ENCODE results near the gene NGEF. TPM values are rescaled to one million over a fixed set of nuclear protein-coding genes. Genes with fewer than 3 reads are reported as not detected.

NGEF gene
- total and polyA plus RNA-seq, 3 donors from 2014 or later: 7.9 to 28.7 (median 15.6) TPM

DNA sequence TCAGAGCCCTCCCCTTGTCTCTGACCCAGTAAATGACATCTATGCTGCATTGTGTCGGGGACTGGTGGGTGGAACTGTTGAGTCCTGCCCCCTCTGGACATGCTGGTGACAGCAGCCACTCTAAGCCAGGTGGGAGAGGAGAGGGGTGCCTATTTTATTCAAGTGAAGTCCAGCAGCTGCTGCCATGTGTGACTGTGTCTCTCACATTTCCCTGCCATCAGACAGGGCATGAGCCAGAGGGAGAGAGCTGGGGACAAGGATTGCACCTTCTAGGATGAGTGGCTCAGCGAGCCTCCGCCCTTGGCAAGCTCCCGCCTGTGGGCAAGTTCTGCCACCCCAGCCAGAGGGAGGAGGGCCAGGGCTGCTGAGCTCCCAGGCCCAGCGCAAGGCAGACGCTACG lies 13.7 kb downstream of the NGEF start:
- Histone ChIP-seq H3K9me3 (no peaks in the 10 kb centered on the region), H3K4me3 (no peak overlapping the region), H3K36me3 (ENCODE audit: low read depth, missing control alignments) (no peaks in the 10 kb centered on the region), H3K27ac (no peak overlapping the region), H3K27me3 (no peaks in the 10 kb centered on the region), H3K4me1 (no peaks in the 10 kb centered on the region)
- peak; percentile 12 for DNase-seq
- no peak for TF ChIP-seq POLR2A (IDR thresholded peaks at IDR 0.05)
- TF ChIP-seq, protein P1, sequence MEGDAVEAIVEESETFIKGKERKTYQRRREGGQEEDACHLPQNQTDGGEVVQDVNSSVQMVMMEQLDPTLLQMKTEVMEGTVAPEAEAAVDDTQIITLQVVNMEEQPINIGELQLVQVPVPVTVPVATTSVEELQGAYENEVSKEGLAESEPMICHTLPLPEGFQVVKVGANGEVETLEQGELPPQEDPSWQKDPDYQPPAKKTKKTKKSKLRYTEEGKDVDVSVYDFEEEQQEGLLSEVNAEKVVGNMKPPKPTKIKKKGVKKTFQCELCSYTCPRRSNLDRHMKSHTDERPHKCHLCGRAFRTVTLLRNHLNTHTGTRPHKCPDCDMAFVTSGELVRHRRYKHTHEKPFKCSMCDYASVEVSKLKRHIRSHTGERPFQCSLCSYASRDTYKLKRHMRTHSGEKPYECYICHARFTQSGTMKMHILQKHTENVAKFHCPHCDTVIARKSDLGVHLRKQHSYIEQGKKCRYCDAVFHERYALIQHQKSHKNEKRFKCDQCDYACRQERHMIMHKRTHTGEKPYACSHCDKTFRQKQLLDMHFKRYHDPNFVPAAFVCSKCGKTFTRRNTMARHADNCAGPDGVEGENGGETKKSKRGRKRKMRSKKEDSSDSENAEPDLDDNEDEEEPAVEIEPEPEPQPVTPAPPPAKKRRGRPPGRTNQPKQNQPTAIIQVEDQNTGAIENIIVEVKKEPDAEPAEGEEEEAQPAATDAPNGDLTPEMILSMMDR (IDR thresholded peaks at IDR 0.05): no peak
- intact Hi-C loops (cut with DNase I; ENCODE audit: low total_unique reads): no loop called here
- WGBS, 2 donors: 92 to 94% methylated on average over 7 of the region's 7 CpGs

DNA sequence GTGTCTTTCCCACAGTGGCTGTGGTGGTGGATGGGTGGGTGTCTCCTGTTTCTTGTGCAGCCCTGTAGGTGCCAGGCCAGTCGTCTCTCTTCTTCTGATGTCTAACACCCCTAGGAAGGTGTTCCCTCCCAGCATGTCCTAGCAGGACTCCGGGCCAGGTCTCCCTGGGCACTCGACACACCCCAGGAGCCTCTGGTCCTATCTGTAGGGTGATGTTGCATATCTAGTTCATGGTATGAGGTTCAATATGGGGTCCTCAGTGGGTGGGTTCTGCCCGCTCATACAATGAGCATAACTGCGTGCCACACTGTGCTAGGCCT lies 14.4 kb downstream of the NGEF start:
- WGBS, 2 donors: 88 to 99% methylated on average over 4 to 5 of the region's 5 CpGs

GRCh38 chr2:232997749-232998665 lies 15.0 kb downstream of the NGEF start:
- Histone ChIP-seq H3K27me3 (no peaks in the 10 kb centered on the region), H3K27ac (no peak overlapping the region), H3K36me3 (ENCODE audit: low read depth, missing control alignments) (no peaks in the 10 kb centered on the region), H3K4me3 (no peak overlapping the region), H3K9me3 (no peaks in the 10 kb centered on the region), H3K4me1 (no peaks in the 10 kb centered on the region)
- peak; percentile 8 for DNase-seq
- TF ChIP-seq, protein P1 (IDR thresholded peaks at IDR 0.05): no peak
- TF ChIP-seq POLR2A (IDR thresholded peaks at IDR 0.05): no peak
- WGBS, 2 donors: 90 to 95% methylated on average over 15 to 18 of the region's 18 CpGs
- intact Hi-C loops (cut with DNase I; ENCODE audit: low total_unique reads): no loop called here

More for the DNA sequence above, 14.4 kb downstream of the NGEF start:
- Histone ChIP-seq H3K27me3 (no peaks in the 10 kb centered on the region), H3K36me3 (ENCODE audit: low read depth, missing control alignments) (no peaks in the 10 kb centered on the region), H3K9me3 (no peaks in the 10 kb centered on the region), H3K27ac (no peak overlapping the region), H3K4me1 (no peaks in the 10 kb centered on the region), H3K4me3 (no peak overlapping the region)
- no peak for TF ChIP-seq POLR2A (IDR thresholded peaks at IDR 0.05)
- TF ChIP-seq, protein P1 (IDR thresholded peaks at IDR 0.05): no peak
- intact Hi-C loops (cut with DNase I; ENCODE audit: low total_unique reads): no loop called here
- no peak for DNase-seq

GRCh38 chr2:232994446-232994845 lies 18.6 kb downstream of the NGEF start:
- no peaks in the 10 kb centered on the region for H3K27me3 ChIP-seq
- H3K4me3 ChIP-seq: no peak overlapping the region
- intact Hi-C loops (cut with DNase I; ENCODE audit: low total_unique reads): no loop called here
- H3K36me3 ChIP-seq (ENCODE audit: low read depth, missing control alignments): no peaks in the 10 kb centered on the region
- no peaks in the 10 kb centered on the region for H3K9me3 ChIP-seq
- TF ChIP-seq POLR2A (IDR thresholded peaks at IDR 0.05): no peak
- H3K4me1 ChIP-seq: peaks cover 4% of the 10 kb centered on the region
- peak; percentile 10 for DNase-seq
- H3K27ac ChIP-seq: no peak overlapping the region
- 77 to 79% methylated on average over 5 of the region's 5 CpGs for WGBS, 2 donors

DNA sequence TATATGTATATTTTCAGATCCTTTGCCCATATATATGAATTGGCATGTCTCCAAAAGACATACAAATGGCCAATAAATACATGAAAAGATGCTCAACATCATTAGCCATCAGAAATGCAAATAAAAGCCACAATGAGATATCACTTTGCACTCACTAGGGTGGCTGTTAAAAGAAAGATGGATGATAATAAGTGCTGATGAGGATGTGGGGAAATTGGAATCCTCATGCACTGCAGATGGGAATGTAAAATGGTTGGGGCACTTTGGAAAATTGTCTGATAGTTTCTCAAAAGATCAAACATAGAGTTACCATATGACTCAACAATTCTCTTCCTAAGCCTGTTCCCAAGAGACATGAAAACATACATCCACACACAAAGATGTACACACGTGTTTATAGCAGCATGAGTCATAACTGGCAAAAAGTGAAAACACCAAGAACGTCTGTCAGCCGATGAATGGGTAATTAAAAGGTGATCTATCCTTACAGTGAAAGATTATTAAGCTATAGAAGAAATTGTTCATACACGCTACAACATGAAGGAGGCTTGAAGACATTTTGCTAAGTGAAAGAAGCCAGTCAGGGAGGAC lies 19.7 kb downstream of the NGEF start:
- Histone ChIP-seq H3K27me3 (no peaks in the 10 kb centered on the region), H3K36me3 (ENCODE audit: low read depth, missing control alignments) (no peaks in the 10 kb centered on the region), H3K4me1 (peaks cover 6% of the 10 kb centered on the region), H3K9me3 (no peaks in the 10 kb centered on the region), H3K4me3 (no peak overlapping the region), H3K27ac (no peak overlapping the region)
- no peak for DNase-seq
- TF ChIP-seq, protein P1 (IDR thresholded peaks at IDR 0.05): no peak
- TF ChIP-seq POLR2A (IDR thresholded peaks at IDR 0.05): no peak
- 80 to 87% methylated on average over 4 of the region's 4 CpGs for WGBS, 2 donors
- intact Hi-C loops (cut with DNase I; ENCODE audit: low total_unique reads): no loop called here
